Activated CD4-positive, alpha-beta T cell treated with anti-CD3 and anti-CD28 coated beads, Interleukin-2, amount 50 U/mL, for 48 hours (primary cell): ENCODE results near the gene PID1.

Experiments used
- DNase-seq, 2 experiments: peaks; one replicate each; pipeline ENCODE4 v3.0.0-alpha.2; 2020

Gene PID1

GRCh38 chr2:229162015-229162414 lies 109.1 kb downstream of the PID1 start:
- no peak for DNase-seq

DNA sequence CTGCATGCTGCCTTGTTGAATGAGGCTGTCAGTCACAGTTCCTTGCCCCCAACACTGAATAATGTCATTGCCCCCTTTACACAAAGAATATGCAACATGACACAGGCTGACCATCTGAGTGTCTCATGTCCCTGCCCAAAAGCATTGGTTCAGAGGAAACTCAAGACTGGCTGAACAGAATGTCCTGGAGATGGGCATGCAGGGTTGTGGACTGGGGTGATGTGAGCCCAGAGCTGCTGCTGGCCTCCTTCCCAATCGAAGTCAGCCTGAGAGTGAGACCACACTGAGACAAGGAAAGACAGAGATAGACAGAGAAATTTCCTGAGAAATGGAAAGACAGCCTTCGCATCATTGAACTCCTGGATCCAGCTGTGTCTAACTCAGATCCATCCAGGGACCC lies 110.1 kb downstream of the PID1 start:
- no peak for DNase-seq

- no peak for DNase-seq
Observed at GRCh38 chr2:229160180-229160579, 110.9 kb downstream of the PID1 start.

DNA sequence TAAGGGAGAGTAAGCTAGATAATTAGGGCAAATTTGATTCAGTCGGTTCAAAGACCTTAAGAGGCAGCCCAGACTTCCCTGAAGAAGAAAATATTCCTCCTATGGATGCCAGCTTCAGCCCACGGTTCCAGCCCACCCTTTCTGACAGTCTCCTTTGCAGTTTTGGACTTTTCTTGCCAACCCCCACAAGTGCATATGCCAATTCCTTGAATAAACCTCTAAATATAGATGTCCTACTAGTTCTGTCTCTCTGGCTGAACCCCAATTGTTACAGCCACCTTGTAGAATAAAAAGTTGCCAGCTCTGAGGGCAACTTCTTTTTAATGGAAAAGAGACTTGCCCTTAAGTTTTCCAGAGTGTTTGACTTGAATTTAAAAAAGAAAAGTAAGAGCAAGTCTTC lies 111.7 kb downstream of the PID1 start:
- DNase-seq = no peak

DNA sequence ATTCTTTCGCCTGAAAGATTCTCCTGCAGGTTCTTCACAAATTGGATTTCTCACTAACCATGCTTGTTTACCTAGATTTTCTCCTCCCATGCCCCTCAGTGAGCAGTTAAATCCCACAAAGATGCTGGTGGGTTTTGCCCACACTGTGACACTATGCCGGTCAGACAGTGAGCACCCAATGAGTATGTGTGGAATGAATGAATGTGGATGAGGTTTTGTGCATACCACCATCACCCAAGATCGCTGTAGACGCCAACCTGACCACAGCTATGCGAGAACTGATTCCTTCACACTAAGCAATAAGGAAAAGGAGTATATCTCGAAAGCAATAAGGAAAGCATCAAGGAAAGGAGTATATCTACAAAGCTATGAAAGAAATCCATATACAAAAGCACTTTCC lies 116.7 kb downstream of the PID1 start:
- no peak for DNase-seq

- DNase-seq = no peak
Observed at GRCh38 chr2:229153951-229154350, 117.1 kb downstream of the PID1 start.

- no peak for DNase-seq
Observed at GRCh38 chr2:229153267-229153666, 117.8 kb downstream of the PID1 start.

DNA sequence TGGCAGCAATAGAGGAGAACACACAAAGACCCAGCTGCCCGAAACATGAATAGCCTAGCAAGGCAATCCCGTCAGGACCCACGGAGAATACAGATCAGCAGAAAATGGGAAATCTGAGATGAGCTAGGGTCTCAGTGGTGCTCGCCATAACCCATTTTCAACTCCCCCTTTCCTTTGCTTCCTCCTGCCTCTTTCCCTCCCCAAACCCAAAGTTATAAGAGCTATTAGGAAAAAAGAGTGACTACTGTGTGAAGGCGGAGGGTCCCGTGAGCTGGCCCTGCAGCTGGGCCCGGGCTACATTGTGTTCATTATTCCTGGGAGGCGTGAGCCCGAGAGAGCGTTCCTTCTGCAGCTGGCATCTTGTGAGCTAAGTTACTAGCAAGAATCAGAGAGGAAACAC lies 118.4 kb downstream of the PID1 start:
- no peak for DNase-seq

DNA sequence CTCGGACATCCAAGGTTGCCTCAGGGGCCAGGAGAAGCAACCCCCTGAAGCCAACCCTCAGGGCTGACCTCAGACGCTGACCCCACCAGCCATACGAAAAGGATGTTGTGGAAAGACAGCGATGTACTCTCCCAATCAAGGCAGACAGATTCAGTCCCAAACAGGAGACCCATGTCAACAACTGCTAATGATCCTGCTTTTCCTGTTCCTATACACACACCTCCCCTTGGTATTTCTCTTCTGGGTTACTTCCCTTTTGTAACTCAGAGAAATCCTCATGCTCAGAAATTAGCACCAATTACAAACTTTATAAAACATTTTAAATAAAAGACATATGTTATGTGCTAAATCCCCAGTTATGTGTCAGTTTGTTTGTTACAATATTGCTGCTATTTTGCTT lies 120.8 kb downstream of the PID1 start:
- DNase-seq = no peak

DNA sequence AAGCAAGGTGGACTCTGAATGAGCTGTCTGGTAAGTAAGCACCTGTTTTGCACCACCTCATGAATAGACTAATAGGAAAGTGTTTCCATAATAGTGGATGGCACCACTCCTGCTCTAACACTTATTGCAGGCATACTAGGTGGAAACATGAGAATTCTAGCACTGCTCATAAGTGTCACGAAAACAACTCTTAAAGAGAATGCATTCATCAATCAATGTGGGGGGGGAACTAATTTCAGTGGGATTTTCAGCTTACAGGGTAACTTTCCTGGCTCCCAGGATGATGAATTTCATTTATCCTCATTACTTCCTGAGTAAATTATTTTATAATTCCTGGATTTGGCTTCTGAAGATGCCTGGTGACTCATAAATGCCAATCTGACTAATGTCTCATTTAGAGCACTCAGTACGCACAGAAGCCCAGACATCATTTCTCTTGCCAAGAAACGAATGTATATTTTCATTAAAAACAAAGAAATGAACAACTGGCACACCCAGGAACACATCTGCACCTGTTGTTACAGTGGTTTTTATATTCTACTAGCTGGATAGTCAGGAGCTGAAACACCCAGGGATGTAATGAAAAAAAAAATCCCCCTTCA lies 129.6 kb downstream of the PID1 start:
- DNase-seq = no peak

- no peak for DNase-seq
Observed at GRCh38 chr2:229137639-229138038, 133.4 kb downstream of the PID1 start.

DNA sequence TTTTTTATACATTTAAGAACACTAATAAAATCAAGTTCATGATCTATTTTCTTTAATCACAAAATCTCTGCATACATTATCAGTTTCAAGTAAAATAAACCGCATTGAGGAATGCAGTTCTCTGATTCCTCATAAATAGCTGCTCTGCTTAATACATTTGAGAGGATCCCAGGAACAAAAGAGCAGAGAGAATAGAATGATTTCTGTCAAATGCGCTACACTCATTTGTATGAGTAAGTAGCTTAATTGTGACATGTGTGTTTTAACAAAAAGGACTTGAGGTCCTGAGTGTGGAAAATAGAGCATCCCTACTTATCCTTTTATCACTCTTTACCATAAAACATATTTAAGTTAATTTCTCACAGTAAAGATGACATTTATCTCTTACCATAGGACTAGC lies 134.0 kb downstream of the PID1 start:
- no peak for DNase-seq

DNA sequence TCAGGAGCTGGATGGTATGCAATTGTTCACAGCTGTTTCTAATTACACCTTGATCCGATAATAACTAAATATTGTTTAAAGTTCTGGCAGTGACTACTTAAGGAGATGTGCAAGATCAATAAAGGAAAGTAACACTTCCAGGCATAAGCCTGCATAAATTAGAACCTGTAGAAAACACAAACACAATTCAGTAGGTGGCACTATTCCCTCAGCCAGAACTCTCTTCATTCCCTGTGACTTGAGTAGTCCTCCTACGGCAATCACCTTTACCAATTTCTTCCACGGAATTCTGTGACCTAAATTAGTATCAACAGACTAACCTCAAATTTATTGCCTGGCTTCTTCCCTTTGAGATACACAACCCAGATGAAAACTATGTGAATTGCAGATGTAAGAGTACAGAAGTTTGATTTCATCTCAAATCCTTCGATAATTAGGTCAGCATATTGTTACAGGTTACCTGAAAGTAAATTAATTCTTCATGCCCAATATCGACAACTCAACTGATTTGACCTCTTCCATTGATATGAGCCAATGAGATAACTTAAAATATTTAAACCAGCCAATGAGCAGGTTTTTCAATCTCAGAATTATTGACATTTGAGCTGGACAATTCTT lies 137.8 kb downstream of the PID1 start:
- no peak for DNase-seq

DNA sequence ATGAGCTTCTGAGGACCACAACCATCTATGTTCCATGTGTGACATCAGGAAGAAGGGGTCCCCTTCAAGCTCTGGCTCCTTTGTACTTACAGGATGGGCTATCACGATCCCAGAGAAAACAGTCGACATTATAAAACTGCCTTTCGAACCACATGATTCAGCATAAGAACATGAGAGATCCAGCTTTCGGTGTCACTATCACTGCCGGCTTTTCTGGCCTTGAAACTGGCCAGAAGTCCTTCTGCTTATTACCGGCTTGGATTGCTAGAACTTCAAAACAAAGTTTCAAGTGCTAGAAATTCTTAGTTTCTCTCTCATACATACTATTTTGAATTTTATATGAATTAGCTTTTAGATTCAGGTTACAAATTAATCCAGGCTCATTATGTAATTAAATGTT lies 138.9 kb downstream of the PID1 start:
- no peak for DNase-seq

DNA sequence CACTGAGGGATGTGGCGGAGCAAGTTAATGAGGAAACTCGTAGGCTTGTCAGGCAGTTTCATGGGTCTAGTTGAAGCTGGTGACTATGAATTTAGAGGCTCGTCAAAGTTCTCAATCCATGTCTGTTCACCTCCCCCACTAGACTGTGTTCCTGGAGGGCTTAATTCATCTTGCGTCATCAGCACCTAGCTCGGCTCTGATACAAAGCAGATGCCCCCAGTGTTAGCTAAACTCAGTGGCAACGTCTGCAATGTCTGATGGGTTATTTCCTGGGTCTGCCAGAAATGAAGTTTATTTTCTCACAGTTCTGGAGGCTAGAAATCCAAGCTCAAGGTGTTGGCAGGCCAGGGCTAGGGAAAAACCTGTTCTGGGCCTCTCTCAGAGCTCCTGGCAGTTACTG lies 140.6 kb downstream of the PID1 start:
- DNase-seq = no peak

- no peak for DNase-seq
Observed at GRCh38 chr2:229129738-229130371, 141.2 kb downstream of the PID1 start.

GRCh38 chr2:229127471-229127870 lies 143.6 kb downstream of the PID1 start:
- DNase-seq = no peak

DNA sequence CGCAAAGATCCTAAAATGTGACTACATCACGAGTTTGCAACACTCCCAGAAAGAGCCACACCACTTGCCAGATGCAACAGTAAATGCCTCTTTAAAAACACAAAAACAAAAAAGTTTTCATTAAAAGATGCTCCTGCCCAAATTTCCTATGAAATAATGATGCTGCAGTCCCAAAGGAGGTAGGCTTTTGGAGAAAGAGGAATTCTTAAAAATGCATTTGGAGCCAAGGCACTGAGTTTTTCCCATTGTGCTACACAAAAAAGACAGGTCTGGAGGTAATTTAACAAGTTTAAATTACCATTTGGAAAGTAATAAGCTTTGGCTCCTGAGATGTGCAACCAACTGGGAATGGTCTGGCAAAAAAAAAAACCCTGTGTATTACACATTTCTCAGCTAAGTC lies 145.0 kb downstream of the PID1 start:
- DNase-seq = no peak

GRCh38 chr2:229124136-229124535 lies 147.0 kb downstream of the PID1 start:
- DNase-seq = no peak

- DNase-seq = no peak
Observed at GRCh38 chr2:229118927-229119326, 152.2 kb downstream of the PID1 start.

DNA sequence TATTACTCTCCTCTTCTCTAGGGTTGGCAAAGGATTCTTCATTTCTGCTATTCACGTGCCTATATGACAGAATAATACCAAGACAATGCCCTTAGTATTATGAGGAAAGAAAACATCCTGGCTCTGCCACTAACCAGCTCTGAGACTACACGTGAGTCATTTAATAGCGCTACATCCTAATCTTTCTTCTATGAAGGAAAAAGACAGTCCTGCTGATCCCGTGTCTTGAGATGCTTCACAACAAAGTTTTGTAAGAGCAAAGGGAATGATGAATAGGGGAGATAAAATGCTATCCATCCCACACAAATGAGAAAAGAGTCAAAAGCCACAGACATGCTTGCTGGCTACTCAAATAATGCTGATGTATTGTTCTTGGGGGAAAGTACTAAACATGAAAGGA lies 152.8 kb downstream of the PID1 start:
- no peak for DNase-seq

DNA sequence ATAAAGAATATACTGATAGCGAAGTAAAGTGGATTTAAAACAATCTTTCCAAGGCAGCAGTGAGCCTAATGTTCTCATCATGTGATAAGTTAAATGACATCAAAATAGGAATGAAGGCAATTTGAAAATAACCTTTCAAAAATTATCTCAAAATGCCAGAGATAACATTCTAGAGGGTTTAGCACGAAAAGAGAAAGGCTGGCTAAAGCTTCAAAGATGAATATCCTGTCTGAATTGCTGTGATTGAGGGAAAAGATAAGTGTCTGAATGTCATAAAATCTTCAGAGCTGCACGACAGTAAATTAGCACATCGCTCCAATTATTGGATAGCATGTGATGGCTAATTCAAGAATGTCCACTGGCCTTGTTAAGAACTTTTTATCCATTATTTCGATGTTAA lies 159.3 kb downstream of the PID1 start:
- no peak for DNase-seq

GRCh38 chr2:229109195-229109594 lies 161.9 kb downstream of the PID1 start:
- no peak for DNase-seq

DNA sequence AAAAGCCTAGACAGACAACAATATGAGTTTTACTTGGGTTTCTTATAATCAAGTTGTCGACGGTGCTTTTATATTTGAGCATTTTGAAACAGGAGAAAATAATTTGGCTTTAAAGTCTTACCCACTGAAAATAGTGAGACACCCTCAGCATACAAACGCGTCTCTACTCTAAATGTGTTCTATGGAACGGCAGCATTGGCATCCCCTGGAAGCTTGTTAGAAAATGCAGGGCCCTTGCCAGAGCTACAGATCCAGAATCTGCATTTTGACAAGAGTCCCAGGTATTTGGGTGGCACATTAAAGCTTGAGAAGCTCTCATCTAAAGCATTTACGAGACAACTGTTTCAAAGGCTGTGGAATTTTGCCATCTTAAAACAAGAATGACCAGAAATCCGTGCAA lies 163.5 kb downstream of the PID1 start:
- DNase-seq = no peak

- DNase-seq = no peak
Observed at GRCh38 chr2:229104974-229105387, 166.1 kb downstream of the PID1 start.
